ENCODE measurements around the gene SUPT3H. TPM values are rescaled to one million over a fixed set of nuclear protein-coding genes. Genes with fewer than 3 reads are reported as not detected.

SUPT3H gene
- total RNA-seq, 1 donor from 2014 or later: 23.2 TPM

DNA sequence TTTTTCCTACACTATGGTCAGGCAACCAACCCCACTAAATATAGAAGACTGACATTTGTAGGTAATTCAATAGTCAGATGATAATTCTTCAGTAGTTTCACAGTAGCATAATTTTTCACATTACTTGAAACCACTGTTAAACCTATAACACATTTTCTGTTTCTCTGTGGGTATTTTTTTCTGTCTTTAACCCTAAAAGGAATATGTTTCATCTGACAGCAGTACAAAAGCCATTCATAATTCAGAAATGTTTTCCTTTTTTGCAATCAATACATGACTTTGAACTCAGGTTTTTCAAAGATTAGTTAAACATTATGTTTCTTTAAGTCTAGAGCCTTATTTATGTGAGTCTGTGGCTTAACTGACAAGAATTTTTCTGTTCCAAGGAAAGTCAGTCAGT is 178.2 kb downstream of the SUPT3H start:
- Mint-ChIP-seq H3K9me3 (no peaks in the 10 kb centered on the region), H3K36me3 (no peaks in the 10 kb centered on the region), H3K27me3 (ENCODE audit: low read depth) (no peaks in the 10 kb centered on the region), H3K4me1 (peaks cover 6% of the 10 kb centered on the region), H3K27ac (no peak overlapping the region), H3K4me3 (no peak overlapping the region)
- DNase-seq (ENCODE audit: low spot score in 2 of 2, unreplicated experiment in 2 of 2): no peak
- TF ChIP-seq, protein P1, sequence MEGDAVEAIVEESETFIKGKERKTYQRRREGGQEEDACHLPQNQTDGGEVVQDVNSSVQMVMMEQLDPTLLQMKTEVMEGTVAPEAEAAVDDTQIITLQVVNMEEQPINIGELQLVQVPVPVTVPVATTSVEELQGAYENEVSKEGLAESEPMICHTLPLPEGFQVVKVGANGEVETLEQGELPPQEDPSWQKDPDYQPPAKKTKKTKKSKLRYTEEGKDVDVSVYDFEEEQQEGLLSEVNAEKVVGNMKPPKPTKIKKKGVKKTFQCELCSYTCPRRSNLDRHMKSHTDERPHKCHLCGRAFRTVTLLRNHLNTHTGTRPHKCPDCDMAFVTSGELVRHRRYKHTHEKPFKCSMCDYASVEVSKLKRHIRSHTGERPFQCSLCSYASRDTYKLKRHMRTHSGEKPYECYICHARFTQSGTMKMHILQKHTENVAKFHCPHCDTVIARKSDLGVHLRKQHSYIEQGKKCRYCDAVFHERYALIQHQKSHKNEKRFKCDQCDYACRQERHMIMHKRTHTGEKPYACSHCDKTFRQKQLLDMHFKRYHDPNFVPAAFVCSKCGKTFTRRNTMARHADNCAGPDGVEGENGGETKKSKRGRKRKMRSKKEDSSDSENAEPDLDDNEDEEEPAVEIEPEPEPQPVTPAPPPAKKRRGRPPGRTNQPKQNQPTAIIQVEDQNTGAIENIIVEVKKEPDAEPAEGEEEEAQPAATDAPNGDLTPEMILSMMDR (IDR thresholded peaks at IDR 0.05; ENCODE audit: unreplicated experiment): no peak

DNA sequence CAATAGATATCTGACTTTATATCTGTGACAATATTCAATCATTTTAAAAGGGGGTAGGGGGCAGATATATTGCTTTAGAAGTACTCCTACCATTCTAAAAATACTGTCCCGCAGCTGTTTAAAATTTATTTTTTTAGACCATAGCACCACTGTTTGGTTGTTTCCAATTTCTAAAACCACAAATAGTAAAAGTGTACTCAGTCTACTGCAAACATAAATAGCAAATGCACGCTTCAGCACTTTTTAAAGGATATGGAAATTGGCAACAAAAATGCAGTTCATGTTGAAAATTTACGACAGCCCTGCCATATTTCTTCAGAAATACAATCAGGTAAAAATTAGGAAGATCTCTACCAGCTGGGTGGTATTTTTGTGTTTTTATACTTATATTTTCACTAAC is 181.6 kb downstream of the SUPT3H start:
- peaks cover 1% of the 10 kb centered on the region for H3K9me3 Mint-ChIP-seq
- no peaks in the 10 kb centered on the region for H3K36me3 Mint-ChIP-seq
- H3K27ac Mint-ChIP-seq: no peak overlapping the region
- no peak for DNase-seq (ENCODE audit: low spot score in 2 of 2, unreplicated experiment in 2 of 2)
- no peaks in the 10 kb centered on the region for H3K27me3 Mint-ChIP-seq (ENCODE audit: low read depth)
- TF ChIP-seq, protein P1 (IDR thresholded peaks at IDR 0.05; ENCODE audit: unreplicated experiment): no peak
- H3K4me1 Mint-ChIP-seq: peaks cover 6% of the 10 kb centered on the region
- no peak overlapping the region for H3K4me3 Mint-ChIP-seq

DNA sequence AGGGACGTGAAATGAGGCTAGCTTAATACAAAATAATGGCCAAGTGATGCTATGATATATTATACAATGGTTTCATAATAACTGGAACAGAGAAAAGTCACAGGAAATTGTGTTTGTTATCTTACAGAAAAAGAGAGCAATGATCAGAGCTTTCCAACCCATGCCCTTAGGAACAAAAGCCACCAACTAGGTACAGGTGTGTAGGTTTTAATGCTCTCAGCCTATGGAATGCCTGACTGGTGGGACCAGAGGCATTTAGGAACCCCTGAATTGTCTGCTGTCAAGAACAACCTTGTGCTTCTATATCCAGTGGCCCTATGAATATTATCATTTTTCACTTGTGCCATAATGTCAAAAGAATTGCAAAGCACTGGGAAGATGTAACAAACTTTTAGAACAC is 182.6 kb downstream of the SUPT3H start:
- DNase-seq (ENCODE audit: low spot score in 2 of 2, unreplicated experiment in 2 of 2): no peak
- peaks cover 6% of the 10 kb centered on the region for H3K4me1 Mint-ChIP-seq
- TF ChIP-seq, protein P1 (IDR thresholded peaks at IDR 0.05; ENCODE audit: unreplicated experiment): no peak
- H3K4me3 Mint-ChIP-seq: no peak overlapping the region
- H3K27ac Mint-ChIP-seq: no peak overlapping the region
- no peaks in the 10 kb centered on the region for H3K36me3 Mint-ChIP-seq
- H3K27me3 Mint-ChIP-seq (ENCODE audit: low read depth): no peaks in the 10 kb centered on the region
- peaks cover 10% of the 10 kb centered on the region for H3K9me3 Mint-ChIP-seq

DNA sequence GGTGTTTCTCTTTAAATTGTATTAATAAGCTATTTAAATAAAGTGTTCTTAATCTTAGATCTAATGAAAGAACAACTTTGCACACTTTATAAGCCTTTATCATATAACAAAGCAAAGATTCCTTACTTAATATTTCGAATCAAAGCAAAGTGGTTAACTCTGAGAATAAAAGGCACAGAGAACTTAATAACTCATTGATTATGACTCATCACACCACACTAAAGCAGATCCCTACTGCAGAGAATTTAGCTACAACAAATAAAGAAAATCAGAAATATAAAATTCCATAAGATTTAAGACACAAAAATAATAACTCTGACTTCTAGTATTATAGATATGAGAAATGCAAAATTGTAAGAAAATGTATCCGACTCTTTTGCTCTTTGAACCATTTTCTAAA is 185.2 kb downstream of the SUPT3H start:
- H3K9me3 Mint-ChIP-seq: peaks cover 10% of the 10 kb centered on the region
- no peak for DNase-seq (ENCODE audit: low spot score in 2 of 2, unreplicated experiment in 2 of 2)

DNA sequence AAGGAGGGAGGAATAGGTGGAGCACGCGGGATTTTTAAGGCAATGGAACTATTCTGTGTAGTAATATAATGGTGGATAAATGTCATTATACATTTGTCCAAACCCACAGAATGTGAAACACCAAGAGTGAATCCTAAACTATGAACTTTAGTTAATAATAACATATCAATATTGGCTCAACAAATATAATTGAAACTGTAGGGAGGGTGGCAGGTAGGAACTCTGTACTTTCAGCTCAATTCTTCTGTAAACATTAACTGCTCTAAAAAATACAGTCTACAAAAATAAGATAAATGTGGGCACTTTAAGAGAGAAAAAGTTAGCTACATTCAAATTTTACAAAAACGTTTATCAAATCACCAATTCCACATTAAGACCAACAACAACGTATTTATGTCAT is 186.3 kb downstream of the SUPT3H start:
- Mint-ChIP-seq H3K27ac (no peak overlapping the region), H3K27me3 (ENCODE audit: low read depth) (no peaks in the 10 kb centered on the region), H3K4me3 (no peak overlapping the region), H3K4me1 (no peaks in the 10 kb centered on the region), H3K36me3 (no peaks in the 10 kb centered on the region), H3K9me3 (peaks cover 10% of the 10 kb centered on the region)
- TF ChIP-seq, protein P1 (IDR thresholded peaks at IDR 0.05; ENCODE audit: unreplicated experiment): no peak
- DNase-seq (ENCODE audit: low spot score in 2 of 2, unreplicated experiment in 2 of 2): no peak

More for the DNA sequence above, 185.2 kb downstream of the SUPT3H start:
- no peak overlapping the region for H3K27ac Mint-ChIP-seq
- H3K4me3 Mint-ChIP-seq: no peak overlapping the region
- H3K4me1 Mint-ChIP-seq: no peaks in the 10 kb centered on the region
- no peaks in the 10 kb centered on the region for H3K27me3 Mint-ChIP-seq (ENCODE audit: low read depth)
- TF ChIP-seq, protein P1 (IDR thresholded peaks at IDR 0.05; ENCODE audit: unreplicated experiment): no peak
- no peaks in the 10 kb centered on the region for H3K36me3 Mint-ChIP-seq

DNA sequence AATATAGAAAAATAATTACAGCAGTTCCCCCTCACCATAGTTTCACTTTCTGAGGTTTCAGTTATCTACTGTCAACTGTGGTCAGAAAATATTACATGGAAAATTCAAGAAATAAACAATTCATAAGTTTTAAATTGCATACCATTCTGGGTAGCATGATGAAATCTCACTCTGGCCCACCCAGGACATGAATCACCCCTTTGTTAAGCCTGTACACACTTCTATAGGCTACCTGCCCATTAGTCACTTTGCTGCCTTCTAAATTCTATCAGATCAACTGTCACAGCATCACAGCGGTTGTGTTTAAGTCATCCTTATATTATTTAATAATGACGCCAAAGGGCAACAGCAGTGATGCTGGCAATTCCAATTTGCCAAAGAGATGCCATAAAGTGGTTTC is 189.9 kb downstream of the SUPT3H start:
- Mint-ChIP-seq H3K4me1 (no peaks in the 10 kb centered on the region), H3K9me3 (peaks cover 10% of the 10 kb centered on the region), H3K36me3 (no peaks in the 10 kb centered on the region), H3K27ac (no peak overlapping the region), H3K4me3 (no peak overlapping the region), H3K27me3 (ENCODE audit: low read depth) (no peaks in the 10 kb centered on the region)
- DNase-seq (ENCODE audit: low spot score in 2 of 2, unreplicated experiment in 2 of 2): no peak
- TF ChIP-seq, protein P1 (IDR thresholded peaks at IDR 0.05; ENCODE audit: unreplicated experiment): no peak
